ENCODE measurements around the gene MYL1.

MYL1 gene

GRCh38 chr2:210309548-210310233 lies 5.3 kb downstream of the MYL1 start:
- no peak overlapping the region for H3K4me2 ChIP-seq (ENCODE audit: insufficient read depth, low read length, poor library complexity, severe bottlenecking)
- no peak overlapping the region for H2BK5ac ChIP-seq (ENCODE audit: low read length)
- no peak overlapping the region for H2BK12ac ChIP-seq (ENCODE audit: low read length)
- H4K8ac ChIP-seq (ENCODE audit: low read depth, low read length) = no peak overlapping the region
- no peaks in the 10 kb centered on the region for H3K4me1 ChIP-seq (ENCODE audit: control insufficient read depth in 2 of 2, insufficient read depth in 1 of 2, low read depth in 1 of 2, low read length in 2 of 2)
- H3K4me3 ChIP-seq (ENCODE audit: low read length in 2 of 2) = no peak overlapping the region
- H2BK15ac ChIP-seq (ENCODE audit: low read length) = no peak overlapping the region
- no peaks in the 10 kb centered on the region for H3K9me3 ChIP-seq (replicated peaks in 1 of 2; ENCODE audit: control insufficient read depth in 2 of 2, insufficient read depth in 1 of 2, low read depth in 1 of 2, low read length in 2 of 2)
- no peak overlapping the region for H2AK5ac ChIP-seq (ENCODE audit: low read depth, low read length)
- no peaks in the 10 kb centered on the region for H3K79me1 ChIP-seq (ENCODE audit: low read depth, low read length)
- H3K27ac ChIP-seq (replicated peaks; ENCODE audit: low read length) = no peak overlapping the region
- no peak for DNase-seq (ENCODE audit: low spot score)
- no peak overlapping the region for H3K18ac ChIP-seq (ENCODE audit: low read length)
- H3K23ac ChIP-seq (ENCODE audit: low read depth, low read length, poor library complexity) = no peak overlapping the region
- no peak overlapping the region for H3K14ac ChIP-seq (ENCODE audit: low read length)
- WGBS, 2 donors (ENCODE audit: extremely low coverage in 2 of 2, insufficient read length in 2 of 2, insufficient replicate concordance in 1 of 2) = no CpG with 5 or more reads among the region's 1 CpG
- no peak overlapping the region for H3K4ac ChIP-seq (ENCODE audit: low read length)
- no peak overlapping the region for H3K9ac ChIP-seq (ENCODE audit: low read depth, low read length, poor library complexity)
- no peak overlapping the region for H2BK120ac ChIP-seq (ENCODE audit: low read depth, low read length)
- no peaks in the 10 kb centered on the region for H3K27me3 ChIP-seq (ENCODE audit: control insufficient read depth in 3 of 3, insufficient read depth in 3 of 3, low read depth in 1 of 3, low read length in 3 of 3)
- no peaks in the 10 kb centered on the region for H3K36me3 ChIP-seq (replicated peaks in 1 of 2; ENCODE audit: control insufficient read depth in 2 of 2, insufficient read depth in 2 of 2, low read length in 2 of 2)
- H2AFZ ChIP-seq (ENCODE audit: low read length) = no peak overlapping the region
- no peak overlapping the region for H4K91ac ChIP-seq (ENCODE audit: low read depth, low read length, poor library complexity)

GRCh38 chr2:210303498-210303897 lies 11.5 kb downstream of the MYL1 start:
- Histone ChIP-seq H3K4me1 (ENCODE audit: control insufficient read depth in 2 of 2, insufficient read depth in 1 of 2, low read depth in 1 of 2, low read length in 2 of 2) (no peaks in the 10 kb centered on the region), H2BK120ac (ENCODE audit: low read depth, low read length) (no peak overlapping the region), H3K79me1 (ENCODE audit: low read depth, low read length) (no peaks in the 10 kb centered on the region), H2AFZ (ENCODE audit: low read length) (no peak overlapping the region), H3K36me3 (replicated peaks in 1 of 2; ENCODE audit: control insufficient read depth in 2 of 2, insufficient read depth in 2 of 2, low read length in 2 of 2) (no peaks in the 10 kb centered on the region), H3K27ac (replicated peaks; ENCODE audit: low read length) (no peak overlapping the region), H2BK15ac (ENCODE audit: low read length) (no peak overlapping the region), H3K27me3 (ENCODE audit: control insufficient read depth in 3 of 3, insufficient read depth in 3 of 3, low read depth in 1 of 3, low read length in 3 of 3) (no peaks in the 10 kb centered on the region), H3K4ac (ENCODE audit: low read length) (no peak overlapping the region), H3K18ac (ENCODE audit: low read length) (no peak overlapping the region), H3K4me3 (ENCODE audit: low read length in 2 of 2) (no peak overlapping the region), H3K23ac (ENCODE audit: low read depth, low read length, poor library complexity) (no peak overlapping the region), H2BK12ac (ENCODE audit: low read length) (no peak overlapping the region), H3K9me3 (replicated peaks in 1 of 2; ENCODE audit: control insufficient read depth in 2 of 2, insufficient read depth in 1 of 2, low read depth in 1 of 2, low read length in 2 of 2) (no peaks in the 10 kb centered on the region), H4K91ac (ENCODE audit: low read depth, low read length, poor library complexity) (no peak overlapping the region), H3K4me2 (ENCODE audit: insufficient read depth, low read length, poor library complexity, severe bottlenecking) (no peak overlapping the region), H2AK5ac (ENCODE audit: low read depth, low read length) (no peak overlapping the region), H4K8ac (ENCODE audit: low read depth, low read length) (no peak overlapping the region), H3K9ac (ENCODE audit: low read depth, low read length, poor library complexity) (no peak overlapping the region), H3K14ac (ENCODE audit: low read length) (no peak overlapping the region), H2BK5ac (ENCODE audit: low read length) (no peak overlapping the region)
- no peak for DNase-seq (ENCODE audit: low spot score)
- no CpG with 5 or more reads among the region's 3 CpGs for WGBS, 2 donors (ENCODE audit: extremely low coverage in 2 of 2, insufficient read length in 2 of 2, insufficient replicate concordance in 1 of 2)

- H3K27ac ChIP-seq (replicated peaks; ENCODE audit: low read length) = no peak overlapping the region
- no peak for DNase-seq (ENCODE audit: low spot score)
Measured at GRCh38 chr2:210302326-210302725, 12.6 kb downstream of the MYL1 start.

GRCh38 chr2:210299866-210300373 lies 15.1 kb downstream of the MYL1 start:
- no peak overlapping the region for H2BK120ac ChIP-seq (ENCODE audit: low read depth, low read length)
- no CpG with 5 or more reads among the region's 3 CpGs for WGBS, 2 donors (ENCODE audit: extremely low coverage in 2 of 2, insufficient read length in 2 of 2, insufficient replicate concordance in 1 of 2)

More at GRCh38 chr2:210302326-210302725, 12.6 kb downstream of the MYL1 start:
- no peak overlapping the region for H3K4me3 ChIP-seq (ENCODE audit: low read length in 2 of 2)
- H2BK120ac ChIP-seq (ENCODE audit: low read depth, low read length) = no peak overlapping the region
- no peak overlapping the region for H4K91ac ChIP-seq (ENCODE audit: low read depth, low read length, poor library complexity)
- H2BK12ac ChIP-seq (ENCODE audit: low read length) = no peak overlapping the region
- no peak overlapping the region for H3K14ac ChIP-seq (ENCODE audit: low read length)
- H3K23ac ChIP-seq (ENCODE audit: low read depth, low read length, poor library complexity) = no peak overlapping the region
- no CpG with 5 or more reads among the region's 3 CpGs for WGBS, 2 donors (ENCODE audit: extremely low coverage in 2 of 2, insufficient read length in 2 of 2, insufficient replicate concordance in 1 of 2)
- H3K4ac ChIP-seq (ENCODE audit: low read length) = no peak overlapping the region
- H2BK5ac ChIP-seq (ENCODE audit: low read length) = no peak overlapping the region
- H3K36me3 ChIP-seq (replicated peaks in 1 of 2; ENCODE audit: control insufficient read depth in 2 of 2, insufficient read depth in 2 of 2, low read length in 2 of 2) = no peaks in the 10 kb centered on the region
- no peak overlapping the region for H2AK5ac ChIP-seq (ENCODE audit: low read depth, low read length)
- no peak overlapping the region for H3K18ac ChIP-seq (ENCODE audit: low read length)
- no peaks in the 10 kb centered on the region for H3K27me3 ChIP-seq (ENCODE audit: control insufficient read depth in 3 of 3, insufficient read depth in 3 of 3, low read depth in 1 of 3, low read length in 3 of 3)
- H3K4me2 ChIP-seq (ENCODE audit: insufficient read depth, low read length, poor library complexity, severe bottlenecking) = no peak overlapping the region
- H3K79me1 ChIP-seq (ENCODE audit: low read depth, low read length) = no peaks in the 10 kb centered on the region
- H3K4me1 ChIP-seq (ENCODE audit: control insufficient read depth in 2 of 2, insufficient read depth in 1 of 2, low read depth in 1 of 2, low read length in 2 of 2) = no peaks in the 10 kb centered on the region
- H4K8ac ChIP-seq (ENCODE audit: low read depth, low read length) = no peak overlapping the region
- H3K9me3 ChIP-seq (replicated peaks in 1 of 2; ENCODE audit: control insufficient read depth in 2 of 2, insufficient read depth in 1 of 2, low read depth in 1 of 2, low read length in 2 of 2) = no peaks in the 10 kb centered on the region
- no peak overlapping the region for H3K9ac ChIP-seq (ENCODE audit: low read depth, low read length, poor library complexity)
- no peak overlapping the region for H2AFZ ChIP-seq (ENCODE audit: low read length)
- H2BK15ac ChIP-seq (ENCODE audit: low read length) = no peak overlapping the region

More at GRCh38 chr2:210299866-210300373, 15.1 kb downstream of the MYL1 start:
- Histone ChIP-seq H2AK5ac (ENCODE audit: low read depth, low read length) (no peak overlapping the region), H2BK12ac (ENCODE audit: low read length) (no peak overlapping the region), H3K14ac (ENCODE audit: low read length) (no peak overlapping the region), H2BK5ac (ENCODE audit: low read length) (no peak overlapping the region), H3K27ac (replicated peaks; ENCODE audit: low read length) (no peak overlapping the region), H4K91ac (ENCODE audit: low read depth, low read length, poor library complexity) (no peak overlapping the region), H3K4me2 (ENCODE audit: insufficient read depth, low read length, poor library complexity, severe bottlenecking) (no peak overlapping the region), H2BK15ac (ENCODE audit: low read length) (no peak overlapping the region), H3K4ac (ENCODE audit: low read length) (no peak overlapping the region), H3K27me3 (ENCODE audit: control insufficient read depth in 3 of 3, insufficient read depth in 3 of 3, low read depth in 1 of 3, low read length in 3 of 3) (no peaks in the 10 kb centered on the region), H3K23ac (ENCODE audit: low read depth, low read length, poor library complexity) (no peak overlapping the region), H3K9me3 (replicated peaks in 1 of 2; ENCODE audit: control insufficient read depth in 2 of 2, insufficient read depth in 1 of 2, low read depth in 1 of 2, low read length in 2 of 2) (no peaks in the 10 kb centered on the region), H3K4me3 (ENCODE audit: low read length in 2 of 2) (no peak overlapping the region), H3K4me1 (ENCODE audit: control insufficient read depth in 2 of 2, insufficient read depth in 1 of 2, low read depth in 1 of 2, low read length in 2 of 2) (no peaks in the 10 kb centered on the region), H3K36me3 (replicated peaks in 1 of 2; ENCODE audit: control insufficient read depth in 2 of 2, insufficient read depth in 2 of 2, low read length in 2 of 2) (no peaks in the 10 kb centered on the region), H3K9ac (ENCODE audit: low read depth, low read length, poor library complexity) (no peak overlapping the region), H4K8ac (ENCODE audit: low read depth, low read length) (no peak overlapping the region), H3K18ac (ENCODE audit: low read length) (no peak overlapping the region), H2AFZ (ENCODE audit: low read length) (no peak overlapping the region), H3K79me1 (ENCODE audit: low read depth, low read length) (no peaks in the 10 kb centered on the region)
- DNase-seq (ENCODE audit: low spot score) = no peak
